Ecto neural progenitor cell (in vitro differentiated cells): ENCODE results near the gene RAB8B.

Experiments
- DNase-seq: peaks from one replicate; pipeline ENCODE4 v3.0.0-alpha.2; 2018; ENCODE audit warnings: low spot score

Gene RAB8B

DNA sequence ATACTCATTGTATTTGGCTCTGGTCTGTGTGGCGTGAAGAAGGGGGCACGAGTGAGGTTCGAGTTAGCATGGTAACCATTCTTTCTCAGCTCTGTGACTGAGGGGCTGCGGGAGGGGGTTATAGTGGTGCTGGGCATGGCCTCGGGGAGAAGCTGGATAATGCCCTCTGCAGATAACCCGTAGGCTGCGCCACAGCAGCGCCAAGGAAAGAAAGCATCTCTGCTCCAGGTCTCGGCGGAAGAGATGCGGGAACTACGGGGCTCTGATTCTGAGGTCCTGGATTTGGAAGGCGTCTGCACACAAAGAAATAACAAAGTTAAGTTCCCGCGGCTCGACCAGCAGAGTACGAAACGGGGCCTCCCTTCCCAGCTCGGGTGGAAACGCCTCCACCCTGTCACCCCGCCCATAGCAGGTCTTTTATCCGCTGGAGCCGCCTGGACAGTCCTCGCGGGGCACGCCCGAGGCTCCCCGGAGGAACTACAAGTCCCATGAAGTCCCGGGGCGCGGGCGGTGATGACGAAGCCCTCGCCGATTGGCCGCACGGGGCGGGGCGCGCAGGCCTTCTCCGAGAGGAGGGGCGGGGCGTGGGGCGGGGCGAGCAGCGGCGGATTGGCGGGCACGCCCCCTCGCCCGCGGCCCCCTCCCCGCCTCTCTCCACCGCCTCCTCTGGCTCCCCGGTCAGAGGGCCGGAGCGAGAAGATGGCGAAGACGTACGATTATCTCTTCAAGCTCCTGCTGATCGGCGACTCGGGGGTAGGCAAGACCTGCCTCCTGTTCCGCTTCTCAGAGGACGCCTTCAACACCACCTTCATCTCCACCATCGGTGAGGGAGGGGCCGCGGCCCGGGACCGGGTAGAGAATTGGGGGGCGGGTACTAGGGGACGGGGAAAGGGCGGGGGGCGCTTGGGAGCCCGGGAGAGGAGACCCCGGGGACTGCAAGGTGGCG, at the start of gene RAB8B:
Gene RAB8B (plus strand): TSS at position 681 of the 946 bp plus-strand sequence. CDS start 19 bp downstream, at position 700.
- DNase-seq, result peak; percentile 99

DNA sequence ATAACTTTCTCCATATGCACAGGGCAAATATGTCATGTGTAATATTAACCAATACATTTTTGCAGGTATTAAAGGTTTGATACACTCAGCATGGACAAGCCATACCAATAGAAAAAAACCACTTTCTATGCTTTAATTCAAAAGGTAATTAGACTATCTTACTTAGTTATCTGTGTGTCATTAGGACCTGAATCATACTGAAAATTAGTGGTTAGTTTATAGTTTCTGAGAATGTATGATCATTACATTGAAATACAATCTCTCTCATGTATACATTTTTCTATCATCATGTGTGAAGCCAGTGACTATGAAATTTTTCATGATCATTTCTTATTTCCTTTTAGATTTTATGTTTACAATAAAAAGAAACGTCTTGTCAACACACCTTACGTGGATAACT, 48.5 kb upstream of the RAB8B start:
- no peak for DNase-seq

DNA sequence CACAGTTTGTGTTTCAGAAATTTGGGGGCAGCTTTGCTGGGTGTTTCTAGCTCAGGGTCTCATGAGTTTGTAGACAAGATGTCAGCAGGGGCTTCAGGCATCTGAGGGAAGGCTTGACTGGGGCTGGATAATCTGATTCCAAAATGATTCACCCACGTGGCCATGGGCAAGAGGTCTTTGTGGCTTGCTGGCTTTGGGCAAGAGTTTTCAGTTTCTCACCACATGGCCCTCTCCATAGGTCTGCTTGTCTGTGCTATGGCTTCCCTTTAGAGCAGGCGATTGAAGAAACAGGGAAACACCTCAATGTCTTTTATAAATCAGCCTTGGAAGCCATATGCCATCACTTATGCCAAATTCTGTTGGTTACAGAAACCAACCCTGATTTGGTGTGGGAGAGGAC, 44.0 kb upstream of the RAB8B start:
- DNase-seq, result no peak

DNA sequence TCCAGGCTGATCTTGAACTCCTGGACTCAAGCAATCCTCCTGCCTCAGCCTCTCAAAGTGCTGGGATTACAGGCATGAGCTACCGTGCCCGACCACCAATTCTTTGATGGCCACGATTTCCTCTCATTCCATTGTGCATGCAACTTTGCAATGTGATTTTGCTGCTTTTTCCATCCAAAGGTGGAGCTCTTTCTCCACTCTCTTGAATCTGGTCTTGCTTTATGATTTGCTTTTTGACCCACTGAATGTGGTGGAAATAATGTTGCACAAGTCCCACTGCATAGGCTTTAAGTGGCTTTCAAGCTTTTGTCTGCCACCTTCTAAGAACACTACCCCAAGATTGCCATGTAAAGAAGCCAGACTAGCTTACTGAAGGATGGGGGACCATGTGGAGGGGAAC, 42.7 kb upstream of the RAB8B start:
- no peak for DNase-seq

DNA sequence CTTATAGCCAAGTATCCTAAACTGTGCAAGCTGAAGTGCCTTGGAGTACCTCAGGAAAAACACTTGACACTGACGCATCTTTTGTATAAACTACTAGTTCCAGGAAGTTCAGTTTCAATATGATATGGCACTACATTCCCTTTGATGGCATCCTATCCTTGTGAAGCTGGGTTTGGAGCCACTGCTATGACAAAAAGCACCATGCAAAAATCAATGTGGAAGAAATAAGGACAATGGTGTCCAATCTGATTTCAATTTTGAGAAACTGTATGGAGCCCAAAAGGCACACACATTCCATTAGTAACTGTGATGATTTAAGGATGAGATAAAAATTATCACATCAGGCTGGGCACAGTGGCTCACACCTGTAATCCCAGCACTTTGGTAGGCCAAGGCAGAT, 37.7 kb upstream of the RAB8B start:
- DNase-seq, result no peak

DNA sequence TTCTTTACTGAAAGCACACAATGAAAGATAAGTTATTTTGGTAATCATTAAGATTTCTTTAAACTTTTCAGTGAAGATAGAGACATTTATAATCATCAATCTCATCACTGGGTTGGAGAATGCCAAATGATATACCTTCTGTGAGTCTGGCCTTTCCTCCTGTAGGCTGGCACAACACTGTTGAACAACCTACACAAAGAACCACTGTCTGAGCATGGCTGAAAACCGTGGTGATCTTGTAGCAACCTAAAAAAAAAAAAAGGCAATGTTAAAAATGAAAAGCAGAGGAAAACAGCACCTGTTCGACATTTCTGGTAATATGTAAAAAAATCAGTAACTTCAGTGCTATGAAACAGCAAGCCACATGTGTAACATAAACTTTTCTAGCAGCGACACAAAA, 33.9 kb upstream of the RAB8B start:
- no peak for DNase-seq

DNA sequence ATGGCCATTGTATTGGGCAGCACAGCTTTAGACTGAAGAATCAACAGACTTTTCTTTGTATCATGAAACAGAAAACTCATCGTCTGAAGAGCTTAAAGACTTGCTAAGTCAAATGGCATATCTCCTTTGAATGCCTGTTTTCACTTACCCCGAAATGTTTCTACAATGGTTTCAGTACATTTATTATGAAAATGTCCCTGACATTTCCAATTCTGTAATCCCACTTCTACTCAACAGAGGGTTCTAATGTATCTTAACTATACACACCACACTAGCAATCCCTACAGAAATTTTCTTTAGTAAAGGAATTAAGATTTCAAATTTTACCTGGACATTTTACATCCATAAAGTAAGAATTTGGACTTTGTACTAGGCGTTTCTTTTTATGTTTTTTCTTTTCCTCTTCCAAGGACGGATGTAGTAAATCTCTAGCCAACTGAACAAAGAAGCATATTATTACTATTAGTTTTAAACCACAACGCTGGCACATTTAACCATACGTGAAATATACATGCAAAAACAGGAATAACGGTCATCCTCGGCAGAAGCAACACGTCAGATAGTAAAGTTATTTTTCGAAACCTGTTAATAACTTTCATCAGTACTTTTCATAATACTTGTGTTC, 33.2 kb upstream of the RAB8B start:
- DNase-seq, result no peak

DNA sequence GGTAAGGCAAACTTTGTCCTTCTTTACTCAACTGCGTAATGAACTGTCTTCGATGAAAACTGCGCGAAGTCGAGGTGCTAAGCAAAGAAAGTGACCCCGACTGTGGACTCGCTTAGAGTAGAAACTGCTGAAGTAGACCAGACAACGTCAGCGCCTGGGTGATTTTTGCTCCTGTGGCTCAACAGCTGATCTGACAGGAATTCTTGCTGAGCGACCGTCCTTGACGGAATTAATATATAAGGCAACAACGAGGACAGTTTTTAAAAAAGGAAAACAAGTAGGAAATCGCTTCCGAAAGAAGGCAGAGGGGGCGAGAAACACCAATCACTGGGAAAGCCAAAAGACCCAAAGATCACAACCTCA, 32.7 kb upstream of the RAB8B start:
- peak; percentile 50 for DNase-seq

DNA sequence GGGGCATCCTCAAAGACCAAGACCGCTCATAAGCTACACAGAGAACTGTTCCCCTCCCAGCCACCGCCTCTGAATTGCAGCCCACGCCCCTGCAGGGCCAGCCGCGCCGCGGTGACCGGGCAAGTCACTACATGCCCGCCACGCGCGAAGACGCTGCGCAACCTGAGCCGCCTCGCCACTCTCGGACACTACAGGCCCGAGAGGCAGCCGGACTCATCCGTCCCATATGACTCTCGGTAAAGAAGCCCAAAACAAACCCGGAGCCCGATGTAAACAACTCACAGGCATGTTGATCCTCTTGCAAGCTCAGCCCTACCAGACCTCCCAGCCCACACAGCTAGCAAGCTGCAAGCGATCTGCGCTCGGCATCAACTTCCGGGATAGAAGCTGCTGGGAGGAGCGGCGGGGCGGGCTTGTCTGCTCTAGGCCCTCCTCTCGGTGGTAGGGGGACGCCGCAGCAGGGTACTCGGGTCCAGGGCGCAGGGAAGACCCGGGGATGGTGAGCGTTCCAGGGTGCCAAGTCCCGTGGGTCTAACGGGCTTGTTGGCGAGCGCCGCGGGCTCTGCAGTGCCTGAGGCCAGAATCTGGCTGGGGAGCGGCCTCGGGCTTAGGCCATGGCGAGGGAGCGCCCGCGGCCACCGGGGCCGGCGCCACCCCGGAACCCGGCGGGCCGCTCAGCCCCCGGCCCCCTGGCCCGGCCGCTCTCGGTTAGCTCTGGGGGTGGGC, 32.1 kb upstream of the RAB8B start, which contains the start of gene RPS27L:
Gene RPS27L (minus strand): TSS at position 360 of the 726 bp plus-strand sequence. CDS start 72 bp downstream, at position 288.
- DNase-seq, result peak; percentile 95

DNA sequence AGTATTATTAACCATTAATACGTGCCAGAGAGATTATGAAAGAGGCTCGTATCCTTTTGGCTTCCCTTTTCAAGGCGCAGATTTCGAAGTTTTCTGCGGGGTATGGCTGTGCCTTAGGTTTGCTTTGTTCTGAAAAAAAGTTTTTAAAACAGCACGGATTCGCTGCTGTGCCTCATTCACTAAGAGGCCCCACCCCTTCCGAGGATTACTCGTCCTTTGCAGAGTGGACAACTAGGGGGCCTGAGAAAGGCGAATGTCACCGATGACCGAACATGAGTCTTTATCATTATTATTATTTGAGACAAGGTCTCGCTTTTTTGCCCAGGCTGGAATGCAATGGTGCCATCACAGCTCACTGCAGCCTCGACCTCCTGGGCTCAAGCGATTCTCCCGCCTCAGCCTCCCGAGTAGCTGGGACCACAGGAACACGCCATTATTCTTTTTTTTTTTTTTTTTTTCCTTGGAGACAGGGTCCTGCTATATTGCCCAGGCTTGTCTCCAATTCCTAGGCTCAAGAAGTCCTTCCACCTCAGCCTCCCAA, 31.4 kb upstream of the RAB8B start:
- peak; percentile 57 for DNase-seq

DNA sequence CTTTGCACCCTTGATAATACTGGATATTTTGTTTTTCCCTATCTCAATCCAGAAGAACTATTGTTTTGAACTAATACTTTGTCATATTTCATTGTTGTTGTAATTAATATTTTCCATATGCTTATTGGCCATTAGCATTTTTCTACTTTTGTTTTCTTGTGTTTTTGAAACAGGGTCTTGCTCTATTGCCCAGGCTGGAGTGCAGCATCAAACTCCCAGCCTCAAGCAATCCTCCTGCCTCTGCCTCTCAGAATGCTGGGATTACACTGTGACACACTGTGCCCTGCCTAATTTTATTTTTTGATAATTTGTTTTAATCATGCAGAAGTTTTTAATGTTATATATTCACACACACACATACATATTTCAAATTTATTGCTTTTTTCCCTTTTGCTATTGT, 28.8 kb upstream of the RAB8B start:
- no peak for DNase-seq

DNA sequence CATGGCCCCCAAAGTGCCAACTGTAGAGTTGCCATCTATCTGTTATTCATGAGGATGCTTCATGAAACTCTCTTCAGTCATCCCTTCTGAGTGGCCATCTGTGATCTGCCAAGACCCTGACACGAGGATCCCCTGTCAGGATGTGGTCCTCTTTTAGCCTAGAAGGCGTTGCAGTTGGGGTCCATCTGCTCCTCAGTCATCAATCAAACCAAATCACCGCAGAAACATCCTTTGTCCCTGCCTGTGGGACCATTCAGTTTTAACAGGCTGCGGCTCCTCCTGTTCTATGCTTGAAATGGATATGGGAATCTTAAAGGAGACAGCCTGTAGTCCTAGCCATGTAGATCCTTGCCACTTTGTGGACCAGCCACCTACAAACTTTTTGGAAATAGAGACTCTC, 26.2 kb upstream of the RAB8B start:
- DNase-seq, result no peak

DNA sequence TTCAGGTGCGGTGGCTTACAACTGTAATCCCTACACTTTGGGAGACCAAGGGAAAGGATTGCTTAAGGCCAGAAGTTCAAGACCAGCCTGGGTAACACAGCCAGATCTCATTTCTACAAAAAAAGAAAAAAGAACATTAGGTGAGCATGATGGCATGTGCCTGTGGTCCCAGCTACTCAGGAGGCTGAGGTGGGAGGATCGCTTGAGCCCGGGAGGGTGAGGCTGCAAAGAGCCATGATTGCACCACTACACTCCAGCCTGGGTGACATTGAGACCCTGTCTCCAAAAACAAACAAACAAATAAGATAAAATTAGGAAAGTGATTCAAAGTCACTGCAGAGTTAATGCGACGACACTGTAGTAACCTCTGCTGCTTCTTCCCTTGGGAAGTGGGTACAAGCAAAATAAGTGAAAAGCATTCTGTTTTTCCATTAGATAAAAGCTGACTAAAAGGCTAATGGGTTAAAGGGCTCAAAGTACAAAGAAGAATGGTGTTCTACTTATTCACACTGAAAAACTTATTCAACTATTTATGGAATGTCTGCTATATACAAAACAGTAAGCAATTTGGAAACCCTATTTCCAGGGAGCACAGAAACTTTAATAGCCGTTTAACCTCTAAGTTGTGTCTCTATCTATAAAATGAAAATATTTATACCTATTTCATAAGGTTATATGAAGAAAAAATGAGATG, 24.1 kb upstream of the RAB8B start:
- no peak for DNase-seq

DNA sequence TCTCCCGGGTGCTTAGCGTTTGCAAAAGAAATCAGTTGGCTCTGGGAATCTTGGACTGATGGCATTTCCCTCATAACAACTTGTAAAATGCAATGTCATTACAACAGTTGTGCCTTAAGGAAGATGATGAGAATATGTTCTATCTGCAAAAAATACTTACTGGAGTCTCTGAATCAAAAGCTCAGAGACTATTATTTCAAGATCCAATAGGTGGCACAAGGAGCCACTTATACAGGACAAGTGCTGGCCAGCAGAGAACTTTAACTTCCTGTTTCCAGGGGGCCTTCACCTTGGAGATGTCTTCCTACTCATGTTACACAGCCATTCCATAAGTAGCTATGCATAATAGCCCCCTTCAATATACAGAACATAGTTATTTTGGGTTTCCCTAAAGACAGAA, 23.2 kb upstream of the RAB8B start:
- no peak for DNase-seq

DNA sequence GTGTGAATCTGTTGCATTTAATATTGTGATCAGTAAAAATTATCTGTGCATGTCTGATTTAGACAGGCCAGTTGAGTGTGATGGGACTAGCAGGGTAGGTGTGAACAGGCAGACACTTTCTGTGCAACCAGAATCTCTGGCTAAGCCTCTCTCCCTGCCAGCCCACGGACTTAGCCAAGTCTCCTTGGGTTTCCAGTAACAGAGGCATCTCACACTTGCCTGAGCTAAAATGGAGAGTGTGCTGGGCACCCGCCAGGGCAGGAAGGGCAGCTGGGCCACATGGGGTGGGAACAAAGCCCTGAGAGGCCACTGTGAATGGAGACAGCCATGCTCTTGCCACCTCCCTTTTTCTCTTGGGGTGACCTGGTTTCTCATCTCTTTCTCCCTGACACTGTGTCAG, 19.6 kb upstream of the RAB8B start:
- no peak for DNase-seq

DNA sequence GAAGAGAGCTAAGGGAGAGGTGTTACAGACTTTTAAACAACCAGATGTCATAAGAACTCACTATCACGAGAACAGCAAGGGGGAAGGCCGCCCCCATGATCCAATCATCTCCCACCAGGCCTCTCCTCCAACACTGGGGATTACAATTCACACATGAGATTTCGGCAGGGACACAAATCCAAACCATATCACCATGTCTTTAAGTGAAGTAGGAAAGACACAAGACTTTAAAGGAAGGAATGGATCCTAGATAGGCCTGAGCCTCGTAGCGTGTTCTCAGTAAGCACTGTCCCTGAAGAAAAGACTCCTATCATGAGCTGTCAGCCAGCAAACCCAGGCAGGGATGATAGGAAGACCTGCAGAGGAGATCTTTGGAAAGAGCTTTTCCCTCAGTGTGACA, 17.0 kb upstream of the RAB8B start:
- no peak for DNase-seq

DNA sequence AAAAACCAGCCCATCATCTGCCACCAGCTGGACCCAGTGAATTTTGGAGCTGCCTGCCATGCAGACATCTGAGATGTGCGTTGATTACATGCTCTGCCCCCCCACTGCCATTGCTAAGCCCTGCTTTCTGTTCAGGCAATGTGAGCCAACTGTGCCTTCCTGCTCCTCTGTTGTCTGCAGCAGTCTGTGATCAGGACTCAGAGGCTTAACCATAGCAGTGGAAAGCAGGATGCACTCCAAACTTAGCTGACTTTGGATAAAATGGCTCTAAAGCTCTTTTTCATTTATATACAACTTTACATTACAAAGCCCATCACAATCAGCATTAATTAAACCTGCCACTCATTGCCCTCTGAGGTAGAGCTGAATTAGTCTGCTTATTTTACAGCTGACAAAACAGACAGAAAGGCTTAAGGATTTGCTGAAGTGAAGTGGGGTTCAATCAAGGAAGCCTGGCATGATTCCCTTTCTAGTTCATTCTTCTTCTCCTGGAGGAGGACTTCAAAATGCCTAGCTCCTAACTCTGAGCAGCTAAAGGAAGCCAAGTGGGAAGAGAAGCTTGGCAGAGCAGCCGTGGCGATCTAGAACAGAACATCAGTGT, 16.5 kb upstream of the RAB8B start:
- peak; percentile 54 for DNase-seq

DNA sequence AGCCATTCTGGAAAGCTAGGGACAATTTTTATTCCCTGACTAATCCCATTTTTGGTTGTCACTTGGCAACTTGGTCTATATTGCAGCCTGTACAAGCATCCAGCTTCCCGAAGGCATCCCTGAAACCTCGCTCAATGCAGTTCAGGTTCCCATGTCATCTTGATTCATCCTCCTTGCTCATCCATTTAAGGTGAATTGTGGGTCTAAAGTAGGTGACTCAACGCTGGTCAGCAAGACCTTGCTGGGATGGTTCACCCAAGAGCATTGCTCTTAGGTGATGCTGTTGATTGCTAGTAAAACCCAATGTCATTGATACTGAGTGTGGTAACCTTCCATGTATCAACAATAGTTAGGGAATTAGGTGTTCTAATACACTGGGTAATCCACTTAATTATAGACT, 13.1 kb upstream of the RAB8B start:
- DNase-seq, result no peak

DNA sequence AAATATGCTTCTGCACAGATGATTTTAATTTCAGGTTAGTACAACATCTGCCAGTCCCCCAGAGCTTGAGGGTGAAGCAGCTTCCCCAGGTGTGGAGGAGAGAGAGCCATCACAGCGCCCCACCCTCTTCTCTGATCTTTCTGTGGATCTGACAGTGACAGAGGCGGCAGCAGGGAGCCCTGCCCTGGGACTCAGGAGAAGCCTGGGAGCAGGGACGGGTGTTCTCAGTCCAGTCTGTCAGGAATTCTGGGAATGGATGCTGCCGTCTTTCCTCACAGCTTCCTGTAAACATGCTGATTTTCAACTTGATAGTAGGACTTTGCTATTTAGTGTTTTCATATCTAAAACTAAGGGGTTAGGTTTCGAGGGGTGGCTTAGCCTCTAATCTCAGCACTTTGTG, 11.4 kb upstream of the RAB8B start:
- no peak for DNase-seq

DNA sequence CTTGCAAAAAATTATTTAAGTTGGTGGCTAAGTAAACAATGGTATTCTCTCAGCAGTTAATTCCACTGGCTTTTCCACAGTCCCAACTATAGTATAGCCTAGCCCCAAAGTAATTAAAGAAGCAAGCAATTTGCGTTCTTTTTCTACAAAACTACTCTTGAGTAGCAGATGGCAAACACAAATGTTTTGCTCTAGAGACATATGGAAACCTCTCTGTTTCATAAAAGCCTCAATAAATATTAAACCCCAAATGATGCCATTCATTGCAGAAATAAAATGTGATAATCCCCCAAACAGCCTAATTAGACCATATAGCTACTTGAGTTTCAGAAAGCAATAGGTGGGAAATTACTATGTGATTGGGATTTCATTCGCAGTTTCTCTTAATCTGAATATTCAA, 8.7 kb upstream of the RAB8B start:
- no peak for DNase-seq

DNA sequence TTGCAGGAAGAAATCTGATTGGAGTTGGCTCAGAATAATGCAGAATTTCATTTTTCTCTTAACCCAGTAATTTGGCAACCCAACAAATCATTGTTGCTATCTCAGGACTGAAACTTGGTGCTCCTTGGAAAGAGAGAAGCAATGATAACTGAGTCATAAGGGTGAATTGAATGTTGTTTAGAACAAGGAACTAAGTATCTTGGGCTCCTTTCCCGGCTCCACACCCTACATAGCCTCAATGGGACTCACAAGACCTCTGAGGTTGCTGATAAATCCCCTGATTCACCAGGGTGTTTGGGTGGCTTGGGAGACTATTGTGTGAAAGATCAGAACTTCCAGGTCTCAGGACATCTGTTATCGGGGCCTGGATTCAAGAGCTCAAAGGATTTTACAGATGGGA, 7.8 kb upstream of the RAB8B start:
- DNase-seq, result no peak

DNA sequence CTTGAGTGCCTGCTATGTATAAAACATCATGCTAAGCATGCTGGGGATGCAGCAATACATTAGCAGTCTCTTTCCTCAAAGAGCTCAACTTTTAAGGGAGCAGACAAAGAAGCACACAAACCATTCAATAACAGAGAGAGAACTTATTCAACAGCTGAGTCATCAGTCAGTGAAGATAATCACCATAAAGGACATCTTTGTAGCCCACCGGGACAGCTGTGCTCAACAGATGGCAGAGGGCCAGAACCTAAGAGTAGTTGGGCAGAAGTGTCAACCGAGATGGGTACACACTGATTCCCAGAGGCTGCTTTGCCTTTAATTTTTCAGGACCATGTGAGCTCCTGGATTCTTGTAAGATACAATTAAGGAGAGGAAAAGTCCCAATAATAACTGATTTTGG, 4.2 kb upstream of the RAB8B start:
- no peak for DNase-seq
